A549 (cell line): ENCODE results near the gene RASGRP2. TPM values are rescaled to one million over a fixed set of nuclear protein-coding genes. Genes with fewer than 3 reads are reported as not detected.

ENCODE experiments used
- ATAC-seq, 2 experiments: fragments of 200-7000 bp in 1 of 2; fragments of >200 bp in 1 of 2; cut with Nextera tagmentation in 1 of 2; cut with Tn5 transposase in 1 of 2; 3 replicates each; pipeline versions ENCODE4 v1.8.0 to v1.9.1; 2018 to 2020; ENCODE audit warnings: mild to moderate bottlenecking in 1 of 2, moderate library complexity in 1 of 2
- CTCF ChIA-PET: fragments of 300-600 bp; sonication (Branson Sonifier 250); formaldehyde crosslinking; extraction: SDS; loops from one replicate; lab custom pipeline; 2021; ENCODE audit warnings: antibody characterized with exemption, inconsistent platforms; lab: Yijun Ruan, JAX
- POLR2A ChIA-PET: fragments of 350-600 bp; formaldehyde crosslinking; extraction: SDS; loops from one replicate; lab custom pipeline; 2021; ENCODE audit warnings: antibody characterized with exemption, inconsistent platforms; lab: Yijun Ruan, JAX
- DNase-seq, 2 experiments: peaks; one replicate each; pipeline versions ENCODE4 v3.0.0 to v3.0.0-alpha.2; 2011 to 2016; ENCODE audit warnings: low read depth in 1 of 2, low spot score in 1 of 2
- FAIRE-seq: peaks from 2 replicates; lab custom pipeline; 2011; peaks lifted over from hg19 to GRCh38; lab: Jason Lieb, UNC
- H3K27ac ChIP-seq, 2 experiments: fragments of >200 bp; sonication (Bioruptor Twin); formaldehyde crosslinking; 3 replicates each; pipeline ENCODE4 v1.5.1; 2016 to 2017
- H3K4me1 ChIP-seq: fragments of >200 bp; sonication (Bioruptor Twin); formaldehyde crosslinking; 3 replicates; pipeline ENCODE4 v1.6.1; 2016
- H3K4me2 ChIP-seq: fragments of >200 bp; sonication (Bioruptor Twin); formaldehyde crosslinking; 3 replicates; pipeline ENCODE4 v1.6.1; 2016
- H3K4me3 ChIP-seq: fragments of >200 bp; sonication (Bioruptor Twin); formaldehyde crosslinking; 3 replicates; pipeline ENCODE4 v1.5.1; 2016
- H3K9me3 ChIP-seq: fragments of >200 bp; sonication (Bioruptor Twin); formaldehyde crosslinking; 3 replicates; pipeline ENCODE4 v1.6.1; 2016
- CBX8 ChIP-seq: fragments of 200-600 bp; sonication (generic); IDR thresholded peaks from 2 replicates; pipeline ENCODE4 v1.6.1; 2016
- CEBPB ChIP-seq, 2 experiments: fragments of >200 bp in 1 of 2; sonication (Bioruptor Twin) in 1 of 2; formaldehyde crosslinking in 1 of 2; IDR thresholded peaks; 2 replicates each; pipeline ENCODE4 v1.6.1; 2012 to 2016
- CHD4 ChIP-seq: fragments of 200-600 bp; sonication (generic); IDR thresholded peaks from 2 replicates; pipeline ENCODE4 v1.6.1; 2016; ENCODE audit warnings: antibody characterized with exemption, mild to moderate bottlenecking, borderline replicate concordance
- EHMT2 ChIP-seq: fragments of 200-600 bp; sonication (generic); IDR thresholded peaks from 2 replicates; pipeline ENCODE4 v1.6.1; 2016; ENCODE audit warnings: antibody characterized with exemption, low read depth, mild to moderate bottlenecking, moderate library complexity
- FOSB ChIP-seq: fragments of 250-450 bp; sonication (Bioruptor Pico); IDR thresholded peaks from 2 replicates; pipeline ENCODE4 v1.5.0; 2020; ENCODE audit warnings: mild to moderate bottlenecking, moderate library complexity
- FOXS1 ChIP-seq: fragments of 250-450 bp; sonication (Bioruptor Pico); IDR thresholded peaks from 2 replicates; pipeline ENCODE4 v1.5.0; 2020; ENCODE audit warnings: mild to moderate bottlenecking, moderate library complexity
- HEYL ChIP-seq: fragments of 250-450 bp; sonication (Bioruptor Pico); IDR thresholded peaks from 2 replicates; pipeline ENCODE4 v1.8.0; 2021; ENCODE audit warnings: mild to moderate bottlenecking, moderate library complexity
- JUNB ChIP-seq: fragments of >200 bp; sonication (Bioruptor Twin); formaldehyde crosslinking; IDR thresholded peaks from 2 replicates; pipeline ENCODE4 v1.6.1; 2016
- KDM1A ChIP-seq: fragments of 200-600 bp; sonication (generic); IDR thresholded peaks from 2 replicates; pipeline ENCODE4 v1.6.1; 2016; ENCODE audit warnings: low read depth, mild to moderate bottlenecking
- MAZ ChIP-seq: fragments of 150-350 bp; IDR thresholded peaks from 2 replicates; pipeline ENCODE4 v1.6.1; 2014; ENCODE audit warnings: antibody characterized with exemption, low read depth, low read length, borderline replicate concordance
- NFE2L2 ChIP-seq: fragments of 150-350 bp; conservative IDR thresholded peaks from 2 replicates; pipeline ENCODE4 v1.6.1; 2014; ENCODE audit warnings: low read length
- PHF8 ChIP-seq: fragments of 200-600 bp; sonication (generic); IDR thresholded peaks from 2 replicates; pipeline ENCODE4 v1.6.1; 2016; ENCODE audit warnings: low read depth, mild to moderate bottlenecking, antibody characterized with exemption, moderate library complexity, borderline replicate concordance
- RARB ChIP-seq: fragments of 250-450 bp; sonication (Bioruptor Pico); IDR thresholded peaks from 2 replicates; pipeline ENCODE4 v1.8.0; 2021; ENCODE audit warnings: mild to moderate bottlenecking, moderate library complexity
- REST ChIP-seq: fragments of 200-600 bp; sonication (generic); IDR thresholded peaks from 2 replicates; pipeline ENCODE4 v1.6.1; 2016; ENCODE audit warnings: antibody characterized with exemption, mild to moderate bottlenecking, moderate library complexity
- RFX5 ChIP-seq: fragments of 450-650 bp; IDR thresholded peaks from 2 replicates; pipeline ENCODE4 v1.7.1; 2014; ENCODE audit warnings: antibody characterized with exemption, mild to moderate bottlenecking, moderate library complexity
- RNF2 ChIP-seq: fragments of 200-600 bp; sonication (generic); IDR thresholded peaks from 2 replicates; pipeline ENCODE4 v1.6.1; 2016; ENCODE audit warnings: low read depth, mild to moderate bottlenecking, antibody characterized with exemption, moderate library complexity, borderline replicate concordance
- TP53 ChIP-seq: fragments of 250-450 bp; sonication (Bioruptor Pico); IDR thresholded peaks from 2 replicates; pipeline ENCODE4 v1.5.0; 2021; ENCODE audit warnings: mild to moderate bottlenecking, moderate library complexity
- WGBS: methylation state at CpG from one replicate; pipeline ENCODE4 v1.1.6; 2017; ENCODE audit errors: missing lambda C conversion rate; 5-methylcytosine and 5-hydroxymethylcytosine counted together
- polyA plus RNA-seq, 4 experiments: library from polyadenylated mRNA; depleted of rRNA in 3 of 4; stranded (reverse); fragments of >200 nt; fragmentation: RNase III in 1 of 4; extraction: RNeasy Plus Mini Kit Qiagen cat#74134 plus additional on column Dnase treatment in 1 of 4; gene quantifications; 2 replicates in 3 of 4; 3 replicates in 1 of 4; pipeline ENCODE4 v1.2.3, GENCODE V29; 2011 to 2017
- TF ChIP-seq, protein P1 (sequence below): fragments of >200 bp; sonication (Bioruptor Twin); formaldehyde crosslinking; IDR thresholded peaks from 3 replicates; pipeline ENCODE4 v1.5.1; 2016

The RASGRP2 gene
- polyA plus RNA-seq, 2 of the 4 experiments (the other 2 are of a cell fraction) = 0.88 to 0.89 TPM

DNA sequence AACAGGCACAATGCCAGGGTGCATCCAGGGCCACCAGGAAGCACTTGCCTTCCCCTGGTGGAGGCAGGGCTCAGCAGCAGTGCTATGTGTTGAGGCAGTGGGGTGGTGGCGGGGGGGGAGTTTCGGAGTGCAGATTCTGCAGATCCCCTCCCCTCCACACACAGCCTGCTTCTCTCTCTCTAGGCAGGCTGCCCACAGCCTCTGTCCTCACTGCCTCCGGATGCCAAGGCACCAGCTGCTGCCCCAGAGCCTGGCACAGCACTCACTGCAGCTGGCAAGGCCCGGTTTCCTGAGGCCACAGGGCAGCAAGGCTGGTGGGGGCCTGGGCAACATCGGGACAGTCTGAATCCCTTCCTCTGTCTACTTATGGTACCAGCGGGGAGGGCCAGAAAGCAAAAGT lies 56.7 kb downstream of the RASGRP2 start (continued):
- TF ChIP-seq FOXS1 (CRISPR knock-in tag) (no peak), NFE2L2 (no peak), JUNB (no peak)
- TF ChIP-seq, all 56 proteins: peak for 0

DNA sequence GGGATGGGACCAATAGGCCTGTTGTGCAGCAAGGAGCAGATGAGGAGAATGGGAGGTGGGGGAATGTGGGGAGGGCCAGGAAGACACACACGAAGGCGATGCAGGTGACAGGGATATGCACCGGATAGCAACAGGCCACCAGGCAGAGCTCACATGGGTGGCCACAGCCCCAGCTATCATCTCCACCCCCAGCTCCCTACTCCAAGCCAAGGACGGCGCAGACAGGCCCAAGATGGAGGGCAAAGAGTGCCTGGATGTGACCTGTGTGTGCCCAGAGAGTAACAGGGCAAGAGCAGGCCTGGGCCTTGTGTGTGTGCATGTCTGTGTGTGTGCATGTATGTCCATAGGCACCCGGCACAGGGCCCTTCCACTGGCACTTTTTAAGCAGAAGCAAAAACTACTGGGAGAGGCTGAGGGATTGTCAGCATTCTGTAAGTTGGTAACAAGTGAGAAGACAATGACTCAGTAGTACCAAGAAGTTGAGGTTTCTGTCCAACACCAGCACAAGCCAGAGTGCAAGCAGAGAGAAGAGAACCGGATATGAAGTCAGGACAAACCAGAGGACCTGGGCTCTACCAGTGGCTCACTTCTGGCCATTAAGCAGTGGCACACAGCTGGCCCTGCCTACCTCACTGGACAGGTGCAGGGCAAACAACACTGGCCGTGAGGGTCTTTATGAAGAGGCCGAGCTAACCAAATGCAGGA lies 57.3 kb downstream of the RASGRP2 start:
- no peak for TF ChIP-seq KDM1A
- TF ChIP-seq, protein P1, sequence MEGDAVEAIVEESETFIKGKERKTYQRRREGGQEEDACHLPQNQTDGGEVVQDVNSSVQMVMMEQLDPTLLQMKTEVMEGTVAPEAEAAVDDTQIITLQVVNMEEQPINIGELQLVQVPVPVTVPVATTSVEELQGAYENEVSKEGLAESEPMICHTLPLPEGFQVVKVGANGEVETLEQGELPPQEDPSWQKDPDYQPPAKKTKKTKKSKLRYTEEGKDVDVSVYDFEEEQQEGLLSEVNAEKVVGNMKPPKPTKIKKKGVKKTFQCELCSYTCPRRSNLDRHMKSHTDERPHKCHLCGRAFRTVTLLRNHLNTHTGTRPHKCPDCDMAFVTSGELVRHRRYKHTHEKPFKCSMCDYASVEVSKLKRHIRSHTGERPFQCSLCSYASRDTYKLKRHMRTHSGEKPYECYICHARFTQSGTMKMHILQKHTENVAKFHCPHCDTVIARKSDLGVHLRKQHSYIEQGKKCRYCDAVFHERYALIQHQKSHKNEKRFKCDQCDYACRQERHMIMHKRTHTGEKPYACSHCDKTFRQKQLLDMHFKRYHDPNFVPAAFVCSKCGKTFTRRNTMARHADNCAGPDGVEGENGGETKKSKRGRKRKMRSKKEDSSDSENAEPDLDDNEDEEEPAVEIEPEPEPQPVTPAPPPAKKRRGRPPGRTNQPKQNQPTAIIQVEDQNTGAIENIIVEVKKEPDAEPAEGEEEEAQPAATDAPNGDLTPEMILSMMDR = no peak
- TF ChIP-seq CBX8 = no peak
- no peak for TF ChIP-seq TP53 (CRISPR knock-in tag)
- TF ChIP-seq RNF2 = no peak
- no peak for TF ChIP-seq REST
- no peak for TF ChIP-seq PHF8
- H3K4me3 ChIP-seq = no peak overlapping the region
- FAIRE-seq (no peak), DNase-seq (no peak), ATAC-seq (no peak)
- 59% methylated on average over 9 of the region's 9 CpGs for WGBS
- CTCF ChIA-PET = interaction anchor here (0.6 to 5.4 kb wide), 8 partner anchors 11 to 55 kb away, joined by 3 to 88 read pairs (median 4); partner anchors contain the start of gene RASGRP2
- no peak overlapping the region for H3K27ac ChIP-seq
- no peaks in the 10 kb centered on the region for H3K9me3 ChIP-seq
- no peak overlapping the region for H3K4me2 ChIP-seq
- POLR2A ChIA-PET = no interaction called here
- H3K4me1 ChIP-seq = no peaks in the 10 kb centered on the region

GRCh38 chr11:64685536-64685935 lies 58.4 kb downstream of the RASGRP2 start:
- FAIRE-seq (no peak), DNase-seq (no peak), ATAC-seq (no peak)
- 77% methylated on average over 18 of the region's 18 CpGs for WGBS
- ChIA-PET CTCF (interaction anchor here (1.0 to 5.4 kb wide), 5 partner anchors 20 to 56 kb away, joined by 3 to 88 read pairs (median 5); partner anchors contain the start of gene RASGRP2), POLR2A (no interaction called here)
- no peaks in the 10 kb centered on the region for H3K4me1 ChIP-seq
- H3K4me3 ChIP-seq = no peak overlapping the region
- no peaks in the 10 kb centered on the region for H3K9me3 ChIP-seq
- H3K27ac ChIP-seq = no peak overlapping the region
- TF ChIP-seq FOSB (CRISPR knock-in tag) (no peak), CEBPB (IDR thresholded peaks at IDR 0.05) (no peak), RARB (CRISPR knock-in tag) (no peak), HEYL (CRISPR knock-in tag) (no peak), EHMT2 (no peak)
- no peak overlapping the region for H3K4me2 ChIP-seq

DNA sequence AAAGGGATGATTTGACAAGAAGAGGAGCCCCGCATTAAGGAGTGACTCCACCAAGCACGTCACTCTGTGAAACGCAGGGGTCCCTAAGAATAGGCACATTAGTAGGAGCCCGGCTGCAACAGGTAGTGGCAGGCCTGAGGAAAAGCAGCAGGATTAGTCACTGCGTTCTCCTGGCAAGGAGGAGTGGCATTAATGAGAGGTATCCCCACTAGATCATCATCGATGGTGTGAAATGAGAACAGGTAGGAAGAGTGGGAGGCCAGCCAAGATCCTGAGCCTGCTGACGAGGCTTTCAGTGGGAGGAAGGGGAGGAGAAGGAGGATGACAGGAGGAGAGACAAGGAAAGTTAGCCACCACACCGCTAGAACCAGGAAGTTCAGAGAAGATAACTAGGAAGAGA lies 59.6 kb downstream of the RASGRP2 start:
- Histone ChIP-seq H3K27ac (no peak overlapping the region), H3K4me1 (no peaks in the 10 kb centered on the region), H3K9me3 (no peaks in the 10 kb centered on the region), H3K4me3 (no peak overlapping the region), H3K4me2 (no peak overlapping the region)
- FAIRE-seq = no peak
- ATAC-seq = no peak
- no peak for TF ChIP-seq MAZ
- TF ChIP-seq RFX5 = no peak
- no peak for TF ChIP-seq FOXS1 (CRISPR knock-in tag)
- no peak for TF ChIP-seq CHD4
- CTCF ChIA-PET = interaction anchor here (1.1 to 1.2 kb wide), 2 partner anchors 13 to 235 kb away, joined by 4 read pairs; no protein-coding TSS in a partner anchor
- POLR2A ChIA-PET = no interaction called here
- DNase-seq = no peak
- 48% methylated on average over 8 of the region's 8 CpGs for WGBS
